Panc1 (cell line): ENCODE measurements around the gene FHIT. TPM values are rescaled to one million over a fixed set of nuclear protein-coding genes. Genes with fewer than 3 reads are reported as not detected.

Experiments
- microRNA-seq: library from miRNA; unstranded; fragments of <30 nt; microRNA quantifications from one replicate; pipeline ENCODE4 v1.1.0, GENCODE V29; 2020; ENCODE audit not compliant: unreplicated experiment
- total RNA-seq: library from RNA; stranded (reverse); gene quantifications from one replicate; pipeline ENCODE4 v1.2.1, GENCODE V29; 2021; ENCODE audit not compliant: unreplicated experiment

Gene FHIT
- total RNA-seq, 1 experiment from 2014 or later = 2.2 TPM

Small RNA genes lying within 50 kb of the gene (microRNA-seq; reads per million reads assigned to microRNA genes)
- not detected for gene MIR548BB
